ENCODE results near the gene MBD4.

Gene MBD4

GRCh38 chr3:129463094-129463493, 23.3 kb upstream of the MBD4 start:
- no peak for DNase-seq (ENCODE audit: low read depth)

GRCh38 chr3:129462361-129462968, 22.7 kb upstream of the MBD4 start:
- DNase-seq (ENCODE audit: low read depth) = no peak

GRCh38 chr3:129461461-129462146, 21.9 kb upstream of the MBD4 start:
- DNase-seq (ENCODE audit: low read depth) = no peak

GRCh38 chr3:129461022-129461421, 21.3 kb upstream of the MBD4 start:
- no peak for DNase-seq (ENCODE audit: low read depth)

GRCh38 chr3:129460572-129460971, 20.8 kb upstream of the MBD4 start:
- no peak for DNase-seq (ENCODE audit: low read depth)

- DNase-seq (ENCODE audit: low read depth) = no peak
These were observed 20.4 kb upstream of the MBD4 start for GRCh38 chr3:129460155-129460554.

- DNase-seq (ENCODE audit: low read depth) = no peak
These were observed 14.0 kb upstream of the MBD4 start for GRCh38 chr3:129453732-129454131.

GRCh38 chr3:129449279-129450115, 9.7 kb upstream of the MBD4 start:
- DNase-seq (ENCODE audit: low read depth) = no peak

GRCh38 chr3:129448186-129448895, 8.6 kb upstream of the MBD4 start:
- no peak for DNase-seq (ENCODE audit: low read depth)

- no peak for DNase-seq (ENCODE audit: low read depth)
These were observed 7.2 kb upstream of the MBD4 start for GRCh38 chr3:129446926-129447325.

- no peak for DNase-seq (ENCODE audit: low read depth)
These were observed 5.7 kb upstream of the MBD4 start for GRCh38 chr3:129445471-129445870.

- DNase-seq (ENCODE audit: low read depth) = no peak
These were observed 3.2 kb upstream of the MBD4 start for GRCh38 chr3:129442947-129443346.

GRCh38 chr3:129442486-129442885, 2.7 kb upstream of the MBD4 start:
- DNase-seq (ENCODE audit: low read depth) = no peak

- DNase-seq (ENCODE audit: low read depth) = peak; percentile 38
These were observed 2.0 kb upstream of the MBD4 start for GRCh38 chr3:129441782-129442181.

- DNase-seq (ENCODE audit: low read depth) = no peak
These were observed 1.5 kb upstream of the MBD4 start for GRCh38 chr3:129441215-129441614.

- no peak for DNase-seq (ENCODE audit: low read depth)
These were observed 956 bp upstream of the MBD4 start for GRCh38 chr3:129440618-129441190.

GRCh38 chr3:129439226-129439816, 427 bp downstream of the MBD4 start:
- DNase-seq (ENCODE audit: low read depth) = no peak

- DNase-seq (ENCODE audit: low read depth) = no peak
These were observed 4.4 kb downstream of the MBD4 start for GRCh38 chr3:129435367-129435766.

GRCh38 chr3:129434140-129434539, 5.6 kb downstream of the MBD4 start:
- DNase-seq (ENCODE audit: low read depth) = no peak

- DNase-seq (ENCODE audit: low read depth) = no peak
These were observed 6.2 kb downstream of the MBD4 start for GRCh38 chr3:129433565-129433964.

GRCh38 chr3:129432671-129433070, 7.1 kb downstream of the MBD4 start:
- DNase-seq (ENCODE audit: low read depth) = no peak

- no peak for DNase-seq (ENCODE audit: low read depth)
These were observed 7.7 kb downstream of the MBD4 start for GRCh38 chr3:129432036-129432435.
